ENCODE measurements around the gene FAM170A.

Gene FAM170A, protein sequence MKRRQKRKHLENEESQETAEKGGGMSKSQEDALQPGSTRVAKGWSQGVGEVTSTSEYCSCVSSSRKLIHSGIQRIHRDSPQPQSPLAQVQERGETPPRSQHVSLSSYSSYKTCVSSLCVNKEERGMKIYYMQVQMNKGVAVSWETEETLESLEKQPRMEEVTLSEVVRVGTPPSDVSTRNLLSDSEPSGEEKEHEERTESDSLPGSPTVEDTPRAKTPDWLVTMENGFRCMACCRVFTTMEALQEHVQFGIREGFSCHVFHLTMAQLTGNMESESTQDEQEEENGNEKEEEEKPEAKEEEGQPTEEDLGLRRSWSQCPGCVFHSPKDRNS

DNA sequence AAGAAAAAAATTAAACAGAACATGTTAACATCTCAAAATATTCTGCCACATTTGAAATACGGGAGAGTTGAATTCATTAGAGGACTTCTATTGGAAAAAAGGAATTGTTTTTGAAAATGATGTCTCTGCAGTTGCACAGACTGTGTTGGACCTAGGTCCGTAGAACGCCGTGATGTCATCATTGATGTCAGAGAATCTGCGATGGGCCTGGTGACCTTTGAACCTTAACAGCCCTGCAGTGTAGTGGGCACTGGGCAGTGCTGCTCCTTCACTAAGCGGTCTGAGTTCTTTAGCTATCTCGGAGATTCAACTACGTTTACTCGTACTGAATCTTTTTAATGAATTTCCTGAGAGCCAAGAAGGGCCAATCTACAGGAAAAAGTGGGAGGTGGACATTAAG is at the start of gene FAM170A:
Gene FAM170A (plus strand): TSS at position 220 of the 400 bp plus-strand sequence. CDS start 211 bp downstream, outside the sequence.
- DNase-seq, result no peak

DNA sequence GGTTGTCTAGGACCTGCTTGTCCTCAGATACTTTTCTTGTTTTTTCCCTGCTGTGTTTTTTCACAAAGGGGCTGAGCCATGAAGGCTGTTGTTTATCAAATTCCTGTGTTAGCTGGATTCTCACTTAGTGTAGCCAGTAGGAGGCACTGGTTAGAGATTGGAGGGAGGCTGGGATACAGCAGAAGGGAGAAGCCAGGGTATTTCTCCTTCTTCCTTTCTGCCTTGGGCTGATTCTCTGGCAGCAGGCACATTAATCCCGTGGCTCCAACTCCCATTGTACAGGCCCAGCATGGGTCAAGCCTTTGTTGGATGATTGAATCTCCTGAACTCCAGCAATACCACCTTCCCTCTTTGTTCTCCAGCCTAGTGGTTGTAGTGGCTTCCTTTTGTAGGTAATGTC is 46.4 kb upstream of the FAM170A start:
- no peak for DNase-seq

DNA sequence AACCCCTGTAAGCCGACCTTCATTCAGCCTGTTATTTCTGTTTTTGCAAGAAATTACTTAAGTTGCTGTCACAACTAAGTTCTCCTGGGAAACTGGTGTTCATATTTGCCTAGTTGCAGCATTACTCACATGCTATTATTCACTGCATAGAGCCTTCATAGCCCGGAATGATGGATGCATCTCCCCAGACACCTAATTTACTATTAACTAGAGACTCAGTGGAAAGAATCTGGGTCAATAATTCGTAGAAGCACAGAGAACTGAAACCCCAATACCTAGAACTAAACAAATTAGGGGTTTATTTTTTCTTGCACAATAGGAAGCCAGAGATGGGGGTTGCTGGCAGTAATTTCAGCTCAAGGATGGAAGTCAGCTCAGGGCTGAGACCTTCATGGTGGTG is 45.7 kb upstream of the FAM170A start:
- DNase-seq, result no peak

DNA sequence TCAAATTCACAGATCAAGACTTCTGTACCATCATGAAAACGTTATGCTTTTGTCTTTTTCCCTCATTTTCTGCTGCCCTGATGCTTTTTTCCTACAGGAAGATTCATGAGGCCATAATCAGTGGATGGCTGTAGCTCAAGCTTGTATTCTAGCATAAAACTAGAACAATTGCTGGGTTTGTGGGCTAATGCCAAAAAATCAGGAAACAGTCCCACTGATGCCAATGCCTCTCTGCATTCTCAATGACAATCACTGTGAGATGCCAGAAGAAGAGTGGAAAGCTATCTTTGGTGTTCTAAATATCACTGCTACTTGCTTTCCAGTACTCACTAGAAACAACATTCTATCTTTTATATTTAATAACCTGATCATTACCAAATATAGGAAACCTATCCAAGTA is 33.3 kb upstream of the FAM170A start:
- DNase-seq, result no peak

DNA sequence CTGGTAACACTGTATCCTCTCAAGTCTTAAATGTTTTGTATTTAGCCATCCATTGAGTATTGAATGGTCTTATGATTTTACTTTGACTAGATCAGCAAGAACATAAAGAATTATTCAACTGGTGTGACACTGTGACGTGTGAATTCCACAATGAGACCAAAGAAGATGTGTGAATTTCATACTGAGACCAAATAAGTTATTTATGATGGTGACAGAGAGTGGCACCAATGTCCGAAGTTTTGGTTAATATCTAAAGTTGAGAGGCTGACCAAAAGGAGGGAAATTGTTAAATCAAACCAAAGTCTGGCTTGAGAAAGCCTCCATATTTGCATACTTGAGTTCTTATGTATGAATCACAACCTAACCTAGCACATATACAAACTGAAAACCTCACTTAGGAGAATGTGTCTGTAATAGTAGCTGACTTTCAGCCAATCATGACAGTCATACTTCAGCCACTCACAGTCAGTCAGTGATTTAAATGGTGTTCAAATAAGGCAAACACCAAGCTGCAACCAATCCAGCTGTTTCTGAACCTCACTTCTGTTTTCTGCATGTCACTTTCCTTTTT is 31.5 kb upstream of the FAM170A start:
- DNase-seq, result no peak

DNA sequence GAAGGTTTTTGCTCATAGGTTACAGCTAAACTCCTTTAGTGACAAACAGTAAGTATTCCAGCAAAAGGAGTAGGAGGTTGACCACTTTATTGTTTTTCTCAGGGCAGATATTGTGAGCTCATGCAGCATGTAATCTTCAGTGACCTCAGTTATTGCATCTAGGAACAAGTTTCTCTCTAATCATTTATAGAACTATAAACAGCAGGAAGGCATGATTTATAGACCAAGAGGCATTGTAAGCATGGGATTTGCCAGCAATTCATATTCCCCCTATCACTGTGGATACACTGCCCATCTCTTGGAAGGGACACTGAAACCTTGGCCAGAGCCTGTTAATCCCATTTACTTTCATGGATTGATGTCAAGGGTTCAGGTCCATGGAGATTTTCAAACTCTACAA is 15.4 kb upstream of the FAM170A start:
- no peak for DNase-seq

DNA sequence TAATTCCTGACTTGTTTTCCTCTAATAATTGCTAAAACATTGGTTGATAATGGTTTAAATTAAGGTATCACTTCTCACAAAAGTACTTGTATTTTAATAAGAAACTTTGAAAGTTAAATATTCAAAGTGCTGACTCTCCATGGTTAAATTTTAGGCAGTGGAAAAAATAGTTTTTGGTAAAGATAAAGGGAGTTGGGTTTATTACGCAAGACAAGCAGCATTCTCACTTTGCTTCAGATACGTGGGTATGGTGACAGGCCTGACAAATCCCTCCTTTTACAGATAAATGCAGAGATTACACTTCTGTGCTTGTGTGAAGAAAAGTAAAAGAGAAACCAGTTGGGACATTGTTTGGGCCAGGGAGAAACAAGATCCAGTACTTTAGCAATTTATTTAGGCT is 14.5 kb upstream of the FAM170A start:
- no peak for DNase-seq

DNA sequence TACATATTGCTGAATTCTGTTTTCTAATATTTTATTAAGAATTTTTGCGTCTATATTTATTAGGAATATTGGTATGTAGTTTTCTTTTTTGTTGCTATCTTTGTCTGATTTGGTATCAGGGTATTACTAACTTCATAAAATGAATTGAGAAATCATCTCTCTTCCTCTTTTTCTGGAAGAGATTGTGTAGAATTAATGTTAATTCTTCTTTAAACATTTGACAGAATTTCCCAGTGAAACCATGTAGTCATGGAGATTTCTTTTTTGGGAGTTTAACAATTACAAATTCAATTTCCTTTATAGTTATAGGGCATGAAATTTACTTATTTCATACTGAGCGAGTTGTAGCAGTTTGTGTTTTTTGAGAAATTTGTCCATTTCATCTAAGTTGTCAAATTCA is 3.3 kb upstream of the FAM170A start:
- no peak for DNase-seq

DNA sequence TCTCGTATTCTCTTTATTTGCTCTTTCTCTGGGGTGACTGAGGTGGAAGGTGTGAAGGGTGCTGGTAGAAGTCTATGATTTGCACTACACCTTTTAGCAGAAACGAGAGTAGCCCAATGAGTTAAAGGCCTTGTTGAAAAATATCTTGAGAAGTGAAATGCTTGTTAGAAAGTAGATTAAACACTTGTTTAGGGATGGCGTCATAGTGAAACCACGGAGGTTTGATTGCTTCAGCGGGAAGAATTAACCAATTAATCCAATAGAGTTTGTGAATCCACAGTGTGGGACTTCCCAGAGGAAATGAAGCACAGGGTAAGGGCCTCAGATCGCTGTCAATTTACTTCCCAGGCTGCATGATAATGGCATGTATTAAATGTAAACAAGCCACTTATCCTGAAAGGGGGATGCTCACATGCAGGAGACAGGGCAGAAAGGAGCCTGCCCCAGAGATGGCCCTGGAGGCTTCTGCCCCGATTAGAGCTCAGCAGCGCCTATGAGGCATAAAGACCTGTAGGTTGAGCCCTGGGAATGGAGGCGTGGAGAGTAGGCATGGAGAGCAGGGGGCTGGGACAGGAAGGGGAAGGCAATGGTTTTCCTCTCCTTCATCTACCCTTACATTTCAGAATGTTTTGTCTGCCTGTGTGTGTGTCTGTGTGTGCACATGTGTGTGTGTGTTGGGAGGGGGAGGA is 1.5 kb downstream of the FAM170A start:
- DNase-seq, result no peak

DNA sequence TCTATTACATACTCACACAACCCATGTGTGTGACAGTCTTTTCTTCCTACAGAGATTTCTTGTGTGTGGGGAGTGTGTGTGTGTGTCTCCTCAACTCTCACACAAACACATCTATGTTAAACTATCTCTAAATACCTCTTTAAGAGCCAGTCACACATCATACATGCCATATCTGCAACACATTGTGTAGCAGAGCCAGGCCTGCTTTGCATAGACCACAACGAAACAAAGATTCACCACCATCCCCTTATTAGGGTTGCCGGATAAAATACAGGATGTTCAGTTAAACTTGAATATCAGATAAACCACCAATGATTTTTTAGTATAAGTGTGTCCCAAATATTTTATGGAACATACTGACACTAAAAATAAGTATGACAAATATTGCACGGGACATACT is 2.3 kb downstream of the FAM170A start:
- no peak for DNase-seq

DNA sequence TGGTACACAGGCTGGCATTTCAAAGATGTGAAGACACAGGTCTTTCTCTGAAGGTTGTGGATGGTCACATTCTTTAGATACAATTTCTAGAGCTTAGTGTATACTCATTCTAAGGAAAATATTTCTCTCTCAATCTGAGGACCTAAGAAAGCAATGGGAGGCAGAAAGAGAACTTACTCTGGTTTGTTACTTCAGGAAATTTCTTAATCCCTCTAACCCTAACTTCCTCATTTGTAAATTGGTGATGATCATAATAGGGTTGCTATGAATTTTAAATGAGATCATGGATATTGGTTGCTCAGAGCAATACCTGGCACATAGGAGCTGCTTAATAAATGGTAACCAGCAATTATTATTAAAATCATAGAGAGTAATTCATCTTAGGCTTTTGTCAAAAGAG is 22.1 kb downstream of the FAM170A start:
- DNase-seq, result no peak

DNA sequence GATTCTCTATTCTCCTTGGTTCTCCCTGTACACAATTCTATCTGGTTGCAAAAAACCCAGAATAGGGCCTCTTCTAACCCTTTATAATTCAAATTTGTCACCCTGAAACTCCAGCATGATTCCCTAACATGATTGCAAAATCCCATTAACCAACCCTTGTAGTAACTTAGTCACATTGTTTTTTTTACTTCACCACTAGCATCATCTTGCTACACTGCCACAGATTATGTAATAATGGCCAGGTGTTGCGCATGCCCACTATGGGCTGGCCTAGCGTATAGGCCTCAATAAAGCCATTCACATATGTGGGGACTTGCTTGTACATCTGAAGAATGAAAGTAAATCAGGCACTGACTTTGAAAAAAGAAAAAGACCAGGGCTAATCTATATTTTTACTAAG is 25.7 kb downstream of the FAM170A start:
- DNase-seq, result no peak

DNA sequence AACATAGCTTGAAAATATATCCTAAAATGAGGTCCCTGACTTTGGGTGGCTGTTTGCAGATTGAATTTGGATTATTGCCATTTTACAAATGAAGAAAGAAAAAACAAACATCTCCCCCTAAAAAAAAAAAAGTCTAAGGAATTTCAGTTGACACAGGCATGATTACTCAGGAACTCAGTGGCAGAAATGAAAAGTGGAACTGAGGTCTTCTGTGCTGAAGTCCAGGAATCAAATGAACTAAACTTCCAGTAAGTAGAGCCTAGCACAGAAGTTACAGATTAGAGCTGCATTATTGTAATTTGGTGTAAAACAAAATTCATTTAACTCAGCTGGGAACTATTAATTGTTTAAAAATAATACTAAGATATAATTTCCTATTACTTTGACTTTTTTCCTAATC is 26.7 kb downstream of the FAM170A start:
- no peak for DNase-seq

DNA sequence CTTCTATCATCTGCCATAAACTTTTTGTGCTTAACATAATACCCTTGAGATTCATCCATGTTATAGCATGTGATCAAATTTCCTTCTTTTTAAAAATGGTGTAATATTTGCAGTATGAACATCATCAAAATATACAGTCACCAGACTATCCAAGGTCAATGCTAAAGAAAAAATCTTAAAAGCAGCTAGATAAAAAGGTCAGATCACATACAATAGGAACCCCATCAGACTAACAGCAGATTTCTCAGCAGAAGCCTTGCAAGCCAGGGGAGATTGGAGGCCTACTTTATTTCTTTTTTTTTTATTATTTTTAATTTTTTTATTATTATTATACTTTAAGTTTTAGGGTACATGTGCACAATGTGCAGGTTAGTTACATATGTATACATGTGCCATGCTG is 37.2 kb downstream of the FAM170A start:
- no peak for DNase-seq

DNA sequence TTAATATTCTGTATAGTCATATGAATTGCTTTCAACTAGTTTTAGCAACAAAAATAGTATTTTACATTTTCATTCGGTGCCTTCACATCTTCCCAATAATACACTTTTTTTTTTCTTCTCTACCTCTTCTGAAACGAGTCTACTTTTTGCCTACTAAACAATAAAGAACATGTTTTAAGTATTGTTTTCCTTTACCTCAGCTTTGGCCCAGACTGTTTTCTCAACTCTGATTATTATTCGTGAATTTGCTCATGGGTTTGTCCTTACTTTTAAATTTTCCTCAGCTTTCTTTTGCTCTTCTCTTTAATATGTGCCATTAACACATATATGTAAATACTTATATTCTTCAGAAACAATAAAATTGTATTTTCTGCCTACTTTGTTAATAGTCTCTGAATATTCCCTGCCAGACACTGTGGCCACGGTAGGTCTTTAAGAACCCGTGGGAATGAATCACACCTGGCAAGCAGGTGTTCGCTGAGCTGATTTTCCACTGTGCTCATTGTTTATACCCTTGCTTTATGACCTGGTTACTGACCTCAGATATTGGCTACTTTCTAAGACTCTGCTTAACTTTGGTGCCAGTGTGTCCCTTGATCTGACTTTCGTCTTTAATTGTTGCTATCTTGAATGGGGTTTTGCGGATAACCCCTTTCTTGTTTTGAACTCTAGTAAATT is 49.1 kb downstream of the FAM170A start:
- no peak for DNase-seq

DNA sequence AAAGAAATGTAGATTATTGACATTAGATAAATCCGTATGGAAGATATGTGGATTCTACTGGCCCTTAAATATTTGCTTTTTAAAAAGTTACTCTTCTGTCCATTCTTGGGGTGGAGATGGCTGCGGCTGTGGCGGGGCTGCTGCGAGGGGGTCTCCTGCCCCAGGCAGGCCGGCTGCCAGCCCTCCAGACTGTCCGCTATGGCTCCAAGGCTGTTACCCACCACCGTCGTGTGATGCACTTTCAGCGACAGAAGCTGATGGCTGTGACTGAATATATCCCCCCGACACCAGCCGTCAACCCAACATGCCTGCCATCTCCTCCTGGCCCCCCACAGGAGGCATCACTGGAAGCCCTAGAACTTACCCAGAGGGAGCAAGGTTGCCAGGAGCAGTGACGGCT is 50.7 kb downstream of the FAM170A start:
- DNase-seq, result no peak

DNA sequence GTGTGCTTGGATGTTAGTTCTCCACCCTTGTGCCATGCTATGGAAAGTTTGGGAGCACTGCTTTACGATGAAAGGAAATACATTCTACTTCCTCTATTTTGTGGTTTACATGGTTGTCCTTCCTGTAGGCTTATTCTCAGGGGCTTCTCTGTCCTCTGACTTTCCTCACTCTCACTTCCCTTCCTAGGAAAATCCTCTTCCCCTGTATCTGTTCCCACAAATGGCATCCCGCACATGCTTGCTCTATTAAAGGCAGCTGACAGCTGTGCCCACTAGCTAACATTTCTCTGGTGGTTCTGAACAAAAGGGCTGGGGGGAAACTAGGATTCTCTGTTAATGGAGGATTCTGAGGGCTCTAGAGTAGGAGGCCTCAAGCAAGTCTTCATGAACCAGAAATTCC is 52.4 kb downstream of the FAM170A start:
- DNase-seq, result no peak

DNA sequence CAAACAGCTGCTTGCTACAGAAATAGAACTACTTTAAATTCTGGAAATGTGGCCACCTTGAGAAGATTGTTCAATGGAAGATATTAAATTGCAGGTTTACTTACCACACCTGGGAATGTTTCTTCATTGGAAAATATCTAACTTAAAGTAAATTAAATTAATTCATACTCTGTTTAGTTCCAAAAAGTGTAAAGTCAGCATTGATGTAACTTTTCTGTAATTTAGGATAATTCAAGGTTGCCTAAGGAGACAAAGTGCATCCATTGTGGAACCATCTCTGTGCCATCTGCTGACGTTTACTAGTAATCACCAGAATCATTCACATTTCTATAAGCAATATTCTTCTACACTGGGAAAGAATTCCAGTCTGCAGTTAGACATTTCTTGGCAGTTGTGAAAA is 53.0 kb downstream of the FAM170A start:
- DNase-seq, result no peak
